ENCODE results near the gene RIT2. TPM values are rescaled to one million over a fixed set of nuclear protein-coding genes. Genes with fewer than 3 reads are reported as not detected.

RIT2 gene
- total and polyA plus RNA-seq, 2 of the 4 experiments (the other 2 are of a cell fraction), result not detected

- Histone ChIP-seq H4K8ac (ENCODE audit: low read depth in 2 of 2, low read length in 2 of 2) (no peak overlapping the region), H3K23ac (ENCODE audit: low read depth, low read length) (no peak overlapping the region), H3K56ac (ENCODE audit: extremely low read depth, insufficient read depth, low read length) (no peak overlapping the region), H3K9me1 (ENCODE audit: insufficient read depth, low read length) (no peaks in the 10 kb centered on the region), H3K9ac (ENCODE audit: low read depth, low read length) (no peak overlapping the region), H3K14ac (replicated peaks; ENCODE audit: low read depth, low read length) (no peak overlapping the region), H2BK20ac (ENCODE audit: low read depth, low read length) (no peak overlapping the region), H4K5ac (ENCODE audit: low read depth, low read length) (no peak overlapping the region), H3K4ac (ENCODE audit: low read depth, low read length) (no peak overlapping the region), H3K36me3 (ENCODE audit: control insufficient read depth, insufficient read depth, low read length) (no peaks in the 10 kb centered on the region), H3K79me1 (ENCODE audit: low read depth in 1 of 2, low read length in 2 of 2) (no peaks in the 10 kb centered on the region), H2AK9ac (replicated peaks; ENCODE audit: low read depth, low read length, poor library complexity) (no peak overlapping the region), H2BK5ac (ENCODE audit: low read depth, low read length, poor library complexity, severe bottlenecking) (no peak overlapping the region), H2BK120ac (ENCODE audit: low read depth, low read length) (no peak overlapping the region), H2BK15ac (ENCODE audit: low read depth, low read length) (no peak overlapping the region), H3K4me3 (ENCODE audit: insufficient read depth, low read depth, low read length) (no peak overlapping the region), H3K4me2 (ENCODE audit: low read depth, low read length) (no peak overlapping the region), H4K20me1 (ENCODE audit: insufficient read depth, low read length) (no peaks in the 10 kb centered on the region), H3K9me3 (ENCODE audit: control insufficient read depth, insufficient read depth, low read length) (peaks cover 6% of the 10 kb centered on the region), H3K4me1 (ENCODE audit: control insufficient read depth, insufficient read depth, low read length) (no peaks in the 10 kb centered on the region), H2AK5ac (ENCODE audit: low read depth, low read length) (no peak overlapping the region), H2AFZ (replicated peaks; ENCODE audit: low read length, poor library complexity) (no peak overlapping the region), H3K27ac (ENCODE audit: insufficient read depth, low read length) (no peak overlapping the region), H3K18ac (ENCODE audit: low read depth, low read length) (no peak overlapping the region), H3K27me3 (ENCODE audit: control insufficient read depth, insufficient read depth, low read length) (no peaks in the 10 kb centered on the region), H4K91ac (ENCODE audit: insufficient read depth, low read depth, low read length) (no peak overlapping the region)
- ChIA-PET POLR2A (ENCODE audit: unreplicated experiment) (no interaction called here), CTCF (no interaction called here)
- intact Hi-C loops (cut with micrococcal nuclease) (loop anchor here (10.0 kb wide), 1 partner anchor 60 kb away; no protein-coding TSS in a partner anchor), dilution Hi-C loops (cut with HindIII; ENCODE audit: low sequenced_read_pairs, unreplicated experiment) (no loop called here), in situ Hi-C loops (cut with MboI; ENCODE audit: low sequenced_read_pairs) (no loop called here)
- BruUV-seq (replicated peaks), result no TSS peak
- WGBS, 2 experiments (ENCODE audit: extremely low coverage in 2 of 2, insufficient read length in 1 of 2), result no CpG with 5 or more reads among the region's 4 CpGs
- no peak for TF ChIP-seq RCOR1 (IDR thresholded peaks at IDR 0.05; ENCODE audit: insufficient replicate concordance, low read length)
- no peak for TF ChIP-seq NFE2L2 (IDR thresholded peaks at IDR 0.05; ENCODE audit: low read depth, low read length)
- ATAC-seq (ENCODE audit: low read depth) (no peak), DNase-seq (no peak)
Measured at GRCh38 chr18:42814618-42815017, 300.9 kb downstream of the RIT2 start.
